K562 (cell line): Measurements from ENCODE around the gene POMP. TPM values are rescaled to one million over a fixed set of nuclear protein-coding genes. Genes with fewer than 3 reads are reported as not detected.
A peak's percentile ranks its signal among the peaks of the same experiment; 100 is the strongest.

ENCODE experiments used
- CAMTA2 ChIP-seq: fragments of 250-450 bp; sonication (Bioruptor Pico); conservative IDR thresholded peaks from 2 replicates; pipeline ENCODE4 v1.5.1; 2022
- CBFA2T2 ChIP-seq: fragments of 450-650 bp; conservative IDR thresholded peaks from 2 replicates; pipeline ENCODE4 v1.6.1; 2017; ENCODE audit warnings: mild to moderate bottlenecking
- CBX1 ChIP-seq: sonication (generic); IDR thresholded peaks from 2 replicates; pipeline ENCODE4 v1.6.1; 2016; ENCODE audit warnings: antibody characterized with exemption, low read depth, mild to moderate bottlenecking
- CBX2 ChIP-seq: fragments of 200-600 bp; sonication (generic); IDR thresholded peaks from one replicate; pipeline ENCODE4 v1.6.1; 2012; ENCODE audit warnings: mild to moderate bottlenecking, low read length, inconsistent platforms; ENCODE audit not compliant: insufficient read depth, poor library complexity, severe bottlenecking
- ETV6 ChIP-seq, 3 experiments: fragments of 150-350 bp in 1 of 3; sonication (generic) in 1 of 3; formaldehyde crosslinking in 1 of 3; IDR thresholded peaks; 2 replicates each; pipeline versions ENCODE4 v1.6.1 to v1.8.0; 2014 to 2022; ENCODE audit warnings: borderline replicate concordance in 2 of 3, low read depth in 2 of 3, antibody characterized with exemption in 1 of 3, low read length in 1 of 3, mild to moderate bottlenecking in 1 of 3, missing genetic modification reagents in 1 of 3
- HLTF ChIP-seq: fragments of 450-650 bp; IDR thresholded peaks from 2 replicates; pipeline ENCODE4 v1.6.1; 2016
- PHF8 ChIP-seq: fragments of 200-600 bp; sonication (generic); IDR thresholded peaks from 2 replicates; pipeline ENCODE4 v1.6.1; 2012; ENCODE audit warnings: mixed run types, mild to moderate bottlenecking, inconsistent platforms, low read length, moderate library complexity, borderline replicate concordance
- PHTF2 ChIP-seq: fragments of 250-450 bp; sonication (Bioruptor Pico); IDR thresholded peaks from 2 replicates; pipeline ENCODE4 v1.5.0; 2021; ENCODE audit warnings: mild to moderate bottlenecking
- SPI1 ChIP-seq: IDR thresholded peaks from 2 replicates; pipeline ENCODE4 v1.6.1; 2011; ENCODE audit warnings: low read depth, low read length, control low read depth, borderline replicate concordance
- SRSF1 ChIP-seq: fragments of 200-400 bp; formaldehyde crosslinking; IDR thresholded peaks from 2 replicates; pipeline ENCODE4 v1.6.1; 2017; ENCODE audit warnings: mild to moderate bottlenecking, low read depth, low read length, moderate library complexity
- ZBTB8A ChIP-seq: fragments of 450-650 bp; IDR thresholded peaks from 2 replicates; pipeline ENCODE4 v1.6.1; 2018; ENCODE audit warnings: mild to moderate bottlenecking, moderate library complexity; ENCODE audit not compliant: partially characterized antibody
- ZNF121 ChIP-seq: sonication (generic); formaldehyde crosslinking; conservative IDR thresholded peaks from 2 replicates; pipeline ENCODE4 v1.8.0; 2022; ENCODE audit warnings: missing genetic modification reagents
- ZNF507 ChIP-seq: conservative IDR thresholded peaks from 2 replicates; pipeline ENCODE4 v1.6.1; 2017; ENCODE audit warnings: missing genetic modification characterization, missing compliant biosample characterization
- ZNF57 ChIP-seq: fragments of 450-650 bp; formaldehyde crosslinking; IDR thresholded peaks from 2 replicates; pipeline ENCODE4 v1.4.0; 2020; ENCODE audit warnings: mild to moderate bottlenecking, moderate library complexity
- ZNF644 ChIP-seq: fragments of 200-800 bp; sonication (Bioruptor generic); IDR thresholded peaks from 2 replicates; pipeline ENCODE4 v1.6.1; 2016; ENCODE audit warnings: low read depth, missing genetic modification characterization, missing compliant biosample characterization
- ZNF707 ChIP-seq: fragments of 250-450 bp; sonication (Bioruptor Pico); conservative IDR thresholded peaks from 2 replicates; pipeline ENCODE4 v1.8.0; 2022; ENCODE audit warnings: inconsistent platforms, mild to moderate bottlenecking, moderate library complexity
- ZNF75A ChIP-seq: fragments of 450-650 bp; formaldehyde crosslinking; IDR thresholded peaks from 2 replicates; pipeline ENCODE4 v1.4.0; 2020; ENCODE audit warnings: mild to moderate bottlenecking
- ZNF76 ChIP-seq: fragments of 250-450 bp; sonication (Bioruptor Pico); IDR thresholded peaks from 2 replicates; pipeline ENCODE4 v1.4.0; 2020; ENCODE audit warnings: mild to moderate bottlenecking, moderate library complexity, borderline replicate concordance
- polyA plus RNA-seq, 8 experiments: library from polyadenylated mRNA; depleted of rRNA in 4 of 8; stranded (reverse) in 5 of 8; unstranded in 3 of 8; fragments of >200 nt; fragmentation: Nextera tagmentation in 2 of 8; fragmentation: Illumina TruSeq in 1 of 8; extraction: Ambion mirVana in 2 of 8; extraction: Trizol in 1 of 8; gene quantifications; 2 replicates each; pipeline versions ENCODE4 v1.2.1 to v1.2.3, GENCODE V29; 2011 to 2014; ENCODE audit warnings: inconsistent platforms in 1 of 8, missing spikeins in 1 of 8
- total RNA-seq, 7 experiments: library from RNA; depleted of rRNA in 6 of 7; stranded (reverse); fragments of >200 nt in 6 of 7; fragmentation: Illumina TruSeq in 2 of 7; extraction: Trizol in 2 of 7; gene quantifications; 2 replicates each; pipeline versions ENCODE4 v1.2.1 to v1.2.3, GENCODE V29; 2011 to 2021; ENCODE audit warnings: low replicate concordance in 1 of 7
- TF ChIP-seq, protein P1 (sequence below): fragments of 450-650 bp; formaldehyde crosslinking; IDR thresholded peaks from 2 replicates; pipeline ENCODE4 v1.4.0; 2020; ENCODE audit warnings: mild to moderate bottlenecking, moderate library complexity
- TF ChIP-seq, protein P2 (sequence below): fragments of 450-650 bp; IDR thresholded peaks from 2 replicates; pipeline ENCODE4 v1.6.1; 2017; ENCODE audit warnings: mild to moderate bottlenecking, moderate library complexity
- TF ChIP-seq, protein P3 (sequence below): fragments of 450-650 bp; IDR thresholded peaks from 2 replicates; pipeline ENCODE4 v1.6.1; 2016; ENCODE audit warnings: mild to moderate bottlenecking

Gene POMP
- total and polyA plus RNA-seq, 9 of the 15 experiments (the other 6 are each of a cell fraction or from before 2014, with no cell fraction given), result 69.2 to 647 (median 118) TPM

DNA sequence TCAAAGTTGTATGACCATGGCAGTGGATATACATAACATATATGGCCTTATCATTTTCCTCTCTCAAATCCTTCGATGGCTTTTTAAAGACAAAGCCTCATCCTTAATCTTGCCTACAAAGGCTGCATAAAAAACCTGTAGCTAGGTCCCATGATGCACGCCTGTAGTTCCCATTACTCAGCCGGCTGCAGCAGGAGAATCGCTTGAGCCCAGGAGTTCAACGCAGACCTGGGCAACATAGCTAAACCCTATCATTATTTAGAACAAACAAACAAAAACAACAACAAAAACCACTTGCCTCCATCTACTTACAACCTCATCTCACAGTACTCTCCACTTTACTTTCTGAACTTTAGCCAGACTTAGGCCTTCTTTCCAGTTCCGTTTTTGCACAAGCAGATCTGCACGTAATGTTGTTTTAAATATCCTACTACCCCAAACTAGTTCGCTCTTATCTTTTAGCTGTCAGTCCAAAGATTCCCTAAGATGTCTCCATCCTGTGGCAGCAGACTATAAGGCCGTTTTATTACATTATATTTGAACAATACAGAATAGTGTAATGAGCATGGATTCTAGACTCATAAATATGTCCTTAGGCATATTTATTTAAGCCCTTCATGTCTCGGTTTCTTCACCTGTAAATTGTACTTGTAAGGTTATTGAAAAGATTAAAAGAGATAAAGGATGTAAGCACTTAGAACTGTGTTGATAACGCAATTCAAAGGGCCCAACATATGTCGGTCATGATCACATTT, 969 bp upstream of the POMP start (continued):
- TF ChIP-seq, protein P1, sequence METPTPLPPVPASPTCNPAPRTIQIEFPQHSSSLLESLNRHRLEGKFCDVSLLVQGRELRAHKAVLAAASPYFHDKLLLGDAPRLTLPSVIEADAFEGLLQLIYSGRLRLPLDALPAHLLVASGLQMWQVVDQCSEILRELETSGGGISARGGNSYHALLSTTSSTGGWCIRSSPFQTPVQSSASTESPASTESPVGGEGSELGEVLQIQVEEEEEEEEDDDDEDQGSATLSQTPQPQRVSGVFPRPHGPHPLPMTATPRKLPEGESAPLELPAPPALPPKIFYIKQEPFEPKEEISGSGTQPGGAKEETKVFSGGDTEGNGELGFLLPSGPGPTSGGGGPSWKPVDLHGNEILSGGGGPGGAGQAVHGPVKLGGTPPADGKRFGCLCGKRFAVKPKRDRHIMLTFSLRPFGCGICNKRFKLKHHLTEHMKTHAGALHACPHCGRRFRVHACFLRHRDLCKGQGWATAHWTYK, result no peak
- TF ChIP-seq, protein P2, sequence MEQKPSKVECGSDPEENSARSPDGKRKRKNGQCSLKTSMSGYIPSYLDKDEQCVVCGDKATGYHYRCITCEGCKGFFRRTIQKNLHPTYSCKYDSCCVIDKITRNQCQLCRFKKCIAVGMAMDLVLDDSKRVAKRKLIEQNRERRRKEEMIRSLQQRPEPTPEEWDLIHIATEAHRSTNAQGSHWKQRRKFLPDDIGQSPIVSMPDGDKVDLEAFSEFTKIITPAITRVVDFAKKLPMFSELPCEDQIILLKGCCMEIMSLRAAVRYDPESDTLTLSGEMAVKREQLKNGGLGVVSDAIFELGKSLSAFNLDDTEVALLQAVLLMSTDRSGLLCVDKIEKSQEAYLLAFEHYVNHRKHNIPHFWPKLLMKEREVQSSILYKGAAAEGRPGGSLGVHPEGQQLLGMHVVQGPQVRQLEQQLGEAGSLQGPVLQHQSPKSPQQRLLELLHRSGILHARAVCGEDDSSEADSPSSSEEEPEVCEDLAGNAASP, result no peak
- TF ChIP-seq, protein P3, sequence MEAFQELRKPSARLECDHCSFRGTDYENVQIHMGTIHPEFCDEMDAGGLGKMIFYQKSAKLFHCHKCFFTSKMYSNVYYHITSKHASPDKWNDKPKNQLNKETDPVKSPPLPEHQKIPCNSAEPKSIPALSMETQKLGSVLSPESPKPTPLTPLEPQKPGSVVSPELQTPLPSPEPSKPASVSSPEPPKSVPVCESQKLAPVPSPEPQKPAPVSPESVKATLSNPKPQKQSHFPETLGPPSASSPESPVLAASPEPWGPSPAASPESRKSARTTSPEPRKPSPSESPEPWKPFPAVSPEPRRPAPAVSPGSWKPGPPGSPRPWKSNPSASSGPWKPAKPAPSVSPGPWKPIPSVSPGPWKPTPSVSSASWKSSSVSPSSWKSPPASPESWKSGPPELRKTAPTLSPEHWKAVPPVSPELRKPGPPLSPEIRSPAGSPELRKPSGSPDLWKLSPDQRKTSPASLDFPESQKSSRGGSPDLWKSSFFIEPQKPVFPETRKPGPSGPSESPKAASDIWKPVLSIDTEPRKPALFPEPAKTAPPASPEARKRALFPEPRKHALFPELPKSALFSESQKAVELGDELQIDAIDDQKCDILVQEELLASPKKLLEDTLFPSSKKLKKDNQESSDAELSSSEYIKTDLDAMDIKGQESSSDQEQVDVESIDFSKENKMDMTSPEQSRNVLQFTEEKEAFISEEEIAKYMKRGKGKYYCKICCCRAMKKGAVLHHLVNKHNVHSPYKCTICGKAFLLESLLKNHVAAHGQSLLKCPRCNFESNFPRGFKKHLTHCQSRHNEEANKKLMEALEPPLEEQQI, result no peak
- TF ChIP-seq ZNF57 (CRISPR knock-in tag) (no peak), ZNF707 (no peak), SPI1 (peak; percentile 85), CAMTA2 (CRISPR knock-in tag) (no peak), PHF8 (no peak), SRSF1 (no peak), CBX2 (no peak), ETV6 (IDR thresholded peaks at IDR 0.05; ENCODE audit: borderline replicate concordance in 1 of 2, low read depth in 2 of 2, low read length in 1 of 2) (no peak), ETV6 (CRISPR knock-in tag; IDR thresholded peaks at IDR 0.05; ENCODE audit: borderline replicate concordance) (no peak), ZNF121 (CRISPR knock-in tag) (no peak), ZBTB8A (no peak), ZNF75A (CRISPR knock-in tag) (no peak), PHTF2 (CRISPR knock-in tag) (no peak), HLTF (no peak), CBFA2T2 (no peak), CBX1 (no peak), ZNF644 (tag) (no peak), ZNF507 (tag) (no peak), ZNF76 (CRISPR knock-in tag) (no peak)
- TF ChIP-seq, all 486 proteins: peak for 11
